ENCODE data around the gene MSX2. TPM values are rescaled to one million over a fixed set of nuclear protein-coding genes. Genes with fewer than 3 reads are reported as not detected.

Gene MSX2
- total RNA-seq, 2 donors from 2014 or later, result 0.17 to 0.88 TPM

GRCh38 chr5:174744896-174745295 is 20.5 kb downstream of the MSX2 start:
- TF ChIP-seq CTCF (IDR thresholded peaks at IDR 0.05), result no peak
- no peak for DNase-seq
- Histone ChIP-seq H3K4me1 (no peaks in the 10 kb centered on the region), H3K9me3 (no peaks in the 10 kb centered on the region), H3K27me3 (peaks cover 7% of the 10 kb centered on the region), H3K36me3 (no peaks in the 10 kb centered on the region), H3K4me3 (no peak overlapping the region), H3K27ac (no peak overlapping the region), H3K9ac (ENCODE audit: low read depth in 2 of 2, low read length in 2 of 2) (no peak overlapping the region)
- intact Hi-C loops (cut with DNase I), result no loop called here

GRCh38 chr5:174745590-174746103 is 21.3 kb downstream of the MSX2 start:
- no peak for TF ChIP-seq CTCF (IDR thresholded peaks at IDR 0.05)
- DNase-seq, result no peak
- no peak overlapping the region for H3K9ac ChIP-seq (ENCODE audit: low read depth in 2 of 2, low read length in 2 of 2)

GRCh38 chr5:174750711-174751110 is 26.3 kb downstream of the MSX2 start:
- Histone ChIP-seq H3K27ac (no peak overlapping the region), H3K4me1 (no peaks in the 10 kb centered on the region), H3K4me3 (no peak overlapping the region), H3K9me3 (no peaks in the 10 kb centered on the region), H3K9ac (ENCODE audit: low read depth in 2 of 2, low read length in 2 of 2) (no peak overlapping the region), H3K27me3 (peaks cover 32% of the 10 kb centered on the region), H3K36me3 (no peaks in the 10 kb centered on the region)
- intact Hi-C loops (cut with DNase I), result no loop called here
- no peak for DNase-seq
- TF ChIP-seq CTCF (IDR thresholded peaks at IDR 0.05), result no peak

More at GRCh38 chr5:174745590-174746103, 21.3 kb downstream of the MSX2 start:
- Histone ChIP-seq H3K9me3 (no peaks in the 10 kb centered on the region), H3K27me3 (peaks cover 12% of the 10 kb centered on the region), H3K27ac (no peak overlapping the region), H3K4me1 (no peaks in the 10 kb centered on the region), H3K4me3 (no peak overlapping the region), H3K36me3 (no peaks in the 10 kb centered on the region)
- intact Hi-C loops (cut with DNase I), result no loop called here

- Histone ChIP-seq H3K9me3 (no peaks in the 10 kb centered on the region), H3K4me3 (no peak overlapping the region), H3K4me1 (no peaks in the 10 kb centered on the region), H3K9ac (ENCODE audit: low read depth in 2 of 2, low read length in 2 of 2) (no peak overlapping the region), H3K27ac (no peak overlapping the region), H3K36me3 (no peaks in the 10 kb centered on the region), H3K27me3 (peaks cover 32% of the 10 kb centered on the region)
- TF ChIP-seq CTCF (IDR thresholded peaks at IDR 0.05), result no peak
- DNase-seq, result no peak
- intact Hi-C loops (cut with DNase I), result no loop called here
Measured at GRCh38 chr5:174751154-174752000, 27.0 kb downstream of the MSX2 start.

- no peak overlapping the region for H3K4me3 ChIP-seq
- H3K27me3 ChIP-seq, result peaks cover 32% of the 10 kb centered on the region
- no peak overlapping the region for H3K9ac ChIP-seq (ENCODE audit: low read depth in 2 of 2, low read length in 2 of 2)
- H3K4me1 ChIP-seq, result no peaks in the 10 kb centered on the region
- H3K27ac ChIP-seq, result no peak overlapping the region
- intact Hi-C loops (cut with DNase I), result no loop called here
- TF ChIP-seq CTCF (IDR thresholded peaks at IDR 0.05), result no peak
- H3K9me3 ChIP-seq, result no peaks in the 10 kb centered on the region
- no peak for DNase-seq
- no peaks in the 10 kb centered on the region for H3K36me3 ChIP-seq
Measured at GRCh38 chr5:174752121-174752520, 27.7 kb downstream of the MSX2 start.

Data from colonic mucosa (tissue), 4 donors.